SK-N-SH (cell line): ENCODE measurements around the gene RB1.

Experiments
- EP300 ChIP-seq, 2 experiments: IDR thresholded peaks; 2 replicates each; pipeline versions ENCODE4 v1.4.0 to v1.6.1; 2012; ENCODE audit warnings: borderline replicate concordance in 1 of 2, low read depth in 1 of 2, low read length in 1 of 2
- EZH2phosphoT487 ChIP-seq: fragments of 200-600 bp; sonication (generic); IDR thresholded peaks from 2 replicates; pipeline ENCODE4 v1.6.1; 2017; ENCODE audit warnings: low read depth, mixed run types, mild to moderate bottlenecking, antibody characterized with exemption, moderate library complexity, borderline replicate concordance
- FOSL2 ChIP-seq: IDR thresholded peaks from 2 replicates; pipeline ENCODE4 v1.4.0; 2012; ENCODE audit warnings: low read depth, mild to moderate bottlenecking, moderate library complexity, borderline replicate concordance
- FOXM1 ChIP-seq: IDR thresholded peaks from 2 replicates; pipeline ENCODE4 v1.4.0; 2012; ENCODE audit warnings: low read depth, mild to moderate bottlenecking
- NRF1 ChIP-seq: IDR thresholded peaks from 2 replicates; pipeline ENCODE4 v1.6.1; 2012; ENCODE audit warnings: low read depth, mild to moderate bottlenecking, low read length
- POLR2AphosphoS5 ChIP-seq: IDR thresholded peaks from 2 replicates; pipeline ENCODE4 v1.6.1; 2012; ENCODE audit warnings: low read depth, low read length
- RAD21 ChIP-seq: IDR thresholded peaks from 2 replicates; pipeline ENCODE4 v1.6.1; 2012; ENCODE audit warnings: mild to moderate bottlenecking, low read length
- SIN3A ChIP-seq: IDR thresholded peaks from 2 replicates; pipeline ENCODE4 v1.6.1; 2012; ENCODE audit warnings: low read depth, mild to moderate bottlenecking, low read length, moderate library complexity, borderline replicate concordance
- SMC3 ChIP-seq: IDR thresholded peaks from 2 replicates; pipeline ENCODE4 v1.6.1; 2012; ENCODE audit warnings: low read depth, low read length, improper control_type of control experiment
- TAF1 ChIP-seq: IDR thresholded peaks from 2 replicates; pipeline ENCODE4 v1.6.1; 2012; ENCODE audit warnings: low read depth, mild to moderate bottlenecking, low read length, moderate library complexity, borderline replicate concordance
- TF ChIP-seq, protein P1 (sequence below): fragments of 200-600 bp; sonication (generic); IDR thresholded peaks from 2 replicates; pipeline ENCODE4 v1.6.1; 2017; ENCODE audit warnings: antibody characterized with exemption, mild to moderate bottlenecking, moderate library complexity
- TF ChIP-seq, protein P2 (sequence below): IDR thresholded peaks from 2 replicates; pipeline ENCODE4 v1.4.0; 2012; ENCODE audit warnings: low read depth, borderline replicate concordance
- TF ChIP-seq, protein P3 (sequence below): fragments of 150-350 bp; IDR thresholded peaks from 2 replicates; pipeline ENCODE4 v1.6.1; 2017; ENCODE audit warnings: antibody characterized with exemption, low read length, low read depth, borderline replicate concordance

DNA sequence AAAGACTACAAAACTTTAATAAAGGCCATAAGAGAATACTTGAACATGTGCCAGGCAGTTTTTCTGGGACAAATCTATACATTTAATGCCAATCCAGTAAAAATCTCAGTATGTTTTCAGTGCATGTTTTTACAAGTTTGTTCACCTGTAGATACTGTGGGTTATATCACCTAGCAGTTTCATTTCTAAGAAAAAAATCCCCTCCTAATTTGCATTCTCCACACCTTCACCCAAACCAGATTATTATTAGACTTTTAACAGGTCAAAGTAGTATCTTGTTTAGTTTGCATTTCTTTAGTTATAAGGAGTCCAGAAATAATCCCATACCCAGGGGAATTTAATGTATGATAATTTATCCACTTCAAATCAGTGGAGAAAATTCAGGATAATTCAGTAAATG, 126.3 kb downstream of the RB1 start:
- TF ChIP-seq, protein P1, sequence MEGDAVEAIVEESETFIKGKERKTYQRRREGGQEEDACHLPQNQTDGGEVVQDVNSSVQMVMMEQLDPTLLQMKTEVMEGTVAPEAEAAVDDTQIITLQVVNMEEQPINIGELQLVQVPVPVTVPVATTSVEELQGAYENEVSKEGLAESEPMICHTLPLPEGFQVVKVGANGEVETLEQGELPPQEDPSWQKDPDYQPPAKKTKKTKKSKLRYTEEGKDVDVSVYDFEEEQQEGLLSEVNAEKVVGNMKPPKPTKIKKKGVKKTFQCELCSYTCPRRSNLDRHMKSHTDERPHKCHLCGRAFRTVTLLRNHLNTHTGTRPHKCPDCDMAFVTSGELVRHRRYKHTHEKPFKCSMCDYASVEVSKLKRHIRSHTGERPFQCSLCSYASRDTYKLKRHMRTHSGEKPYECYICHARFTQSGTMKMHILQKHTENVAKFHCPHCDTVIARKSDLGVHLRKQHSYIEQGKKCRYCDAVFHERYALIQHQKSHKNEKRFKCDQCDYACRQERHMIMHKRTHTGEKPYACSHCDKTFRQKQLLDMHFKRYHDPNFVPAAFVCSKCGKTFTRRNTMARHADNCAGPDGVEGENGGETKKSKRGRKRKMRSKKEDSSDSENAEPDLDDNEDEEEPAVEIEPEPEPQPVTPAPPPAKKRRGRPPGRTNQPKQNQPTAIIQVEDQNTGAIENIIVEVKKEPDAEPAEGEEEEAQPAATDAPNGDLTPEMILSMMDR, result no peak
- TF ChIP-seq EP300 (IDR thresholded peaks at IDR 0.05; ENCODE audit: borderline replicate concordance in 1 of 2, low read depth in 1 of 2, low read length in 1 of 2) (no peak), FOXM1 (no peak), TAF1 (no peak), FOSL2 (no peak), POLR2AphosphoS5 (no peak), RAD21 (no peak), SIN3A (no peak), EZH2phosphoT487 (no peak), SMC3 (no peak), NRF1 (no peak)
- TF ChIP-seq, protein P2, sequence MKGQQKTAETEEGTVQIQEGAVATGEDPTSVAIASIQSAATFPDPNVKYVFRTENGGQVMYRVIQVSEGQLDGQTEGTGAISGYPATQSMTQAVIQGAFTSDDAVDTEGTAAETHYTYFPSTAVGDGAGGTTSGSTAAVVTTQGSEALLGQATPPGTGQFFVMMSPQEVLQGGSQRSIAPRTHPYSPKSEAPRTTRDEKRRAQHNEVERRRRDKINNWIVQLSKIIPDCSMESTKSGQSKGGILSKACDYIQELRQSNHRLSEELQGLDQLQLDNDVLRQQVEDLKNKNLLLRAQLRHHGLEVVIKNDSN, result no peak
- TF ChIP-seq, protein P3, sequence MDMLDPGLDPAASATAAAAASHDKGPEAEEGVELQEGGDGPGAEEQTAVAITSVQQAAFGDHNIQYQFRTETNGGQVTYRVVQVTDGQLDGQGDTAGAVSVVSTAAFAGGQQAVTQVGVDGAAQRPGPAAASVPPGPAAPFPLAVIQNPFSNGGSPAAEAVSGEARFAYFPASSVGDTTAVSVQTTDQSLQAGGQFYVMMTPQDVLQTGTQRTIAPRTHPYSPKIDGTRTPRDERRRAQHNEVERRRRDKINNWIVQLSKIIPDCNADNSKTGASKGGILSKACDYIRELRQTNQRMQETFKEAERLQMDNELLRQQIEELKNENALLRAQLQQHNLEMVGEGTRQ, result no peak
